AG10803 (cell line): ENCODE data around the gene ZNF22.

ENCODE experiments used
- DNase-seq: peaks from one replicate; pipeline ENCODE4 v3.0.0; 2010; ENCODE audit warnings: low read depth
- H3K4me3 ChIP-seq: 2 replicates; pipeline ENCODE4 v1.5.1; 2011; ENCODE audit warnings: mild to moderate bottlenecking, low read length, control low read depth
- TF ChIP-seq, protein P1 (sequence below): conservative IDR thresholded peaks from 2 replicates; pipeline ENCODE4 v1.5.1; 2011; ENCODE audit warnings: mild to moderate bottlenecking, low read length, control low read depth, inconsistent platforms

The ZNF22 gene

DNA sequence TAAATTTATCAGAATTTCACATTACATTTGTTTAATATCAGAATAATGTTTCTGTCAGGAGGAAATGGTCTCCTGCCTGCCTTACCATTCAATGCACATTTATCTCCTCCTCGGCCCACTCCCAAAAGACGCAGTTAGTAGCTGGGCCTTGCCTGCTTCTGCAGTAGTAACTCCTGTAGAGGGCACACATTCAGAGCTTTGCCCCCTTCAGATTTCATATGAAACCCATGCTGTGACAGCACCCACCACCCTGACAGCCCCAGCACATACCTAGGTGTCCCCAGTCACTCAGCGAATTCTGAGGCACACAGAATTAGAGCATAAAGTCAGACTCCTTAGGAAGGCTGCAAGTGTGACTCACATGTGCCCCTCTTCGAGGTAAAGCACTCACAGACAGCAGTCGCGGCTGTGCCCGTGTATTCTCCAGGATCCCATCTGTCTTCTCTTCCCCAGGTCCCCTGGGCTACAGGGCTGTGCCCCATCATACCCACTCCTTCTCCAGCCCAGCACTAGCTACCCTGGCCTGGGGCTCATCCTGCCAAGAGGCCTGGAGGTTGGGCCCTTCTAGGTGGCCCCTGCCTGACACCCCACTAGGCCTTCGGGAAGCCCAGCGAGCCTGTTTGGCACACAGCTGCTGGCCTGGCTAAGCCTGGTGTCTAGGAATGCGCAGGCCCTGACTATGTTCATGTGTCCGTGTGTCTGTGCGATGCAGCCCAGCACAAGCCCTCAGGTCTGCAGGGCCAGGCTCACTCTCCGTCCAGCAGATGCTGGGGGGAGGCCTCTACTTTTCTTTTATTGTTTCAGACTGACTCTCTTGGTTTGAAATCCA lies 17.4 kb upstream of the ZNF22 start:
- H3K4me3 ChIP-seq: no peak overlapping the region
- TF ChIP-seq, protein P1, sequence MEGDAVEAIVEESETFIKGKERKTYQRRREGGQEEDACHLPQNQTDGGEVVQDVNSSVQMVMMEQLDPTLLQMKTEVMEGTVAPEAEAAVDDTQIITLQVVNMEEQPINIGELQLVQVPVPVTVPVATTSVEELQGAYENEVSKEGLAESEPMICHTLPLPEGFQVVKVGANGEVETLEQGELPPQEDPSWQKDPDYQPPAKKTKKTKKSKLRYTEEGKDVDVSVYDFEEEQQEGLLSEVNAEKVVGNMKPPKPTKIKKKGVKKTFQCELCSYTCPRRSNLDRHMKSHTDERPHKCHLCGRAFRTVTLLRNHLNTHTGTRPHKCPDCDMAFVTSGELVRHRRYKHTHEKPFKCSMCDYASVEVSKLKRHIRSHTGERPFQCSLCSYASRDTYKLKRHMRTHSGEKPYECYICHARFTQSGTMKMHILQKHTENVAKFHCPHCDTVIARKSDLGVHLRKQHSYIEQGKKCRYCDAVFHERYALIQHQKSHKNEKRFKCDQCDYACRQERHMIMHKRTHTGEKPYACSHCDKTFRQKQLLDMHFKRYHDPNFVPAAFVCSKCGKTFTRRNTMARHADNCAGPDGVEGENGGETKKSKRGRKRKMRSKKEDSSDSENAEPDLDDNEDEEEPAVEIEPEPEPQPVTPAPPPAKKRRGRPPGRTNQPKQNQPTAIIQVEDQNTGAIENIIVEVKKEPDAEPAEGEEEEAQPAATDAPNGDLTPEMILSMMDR: no peak
- no peak for DNase-seq

DNA sequence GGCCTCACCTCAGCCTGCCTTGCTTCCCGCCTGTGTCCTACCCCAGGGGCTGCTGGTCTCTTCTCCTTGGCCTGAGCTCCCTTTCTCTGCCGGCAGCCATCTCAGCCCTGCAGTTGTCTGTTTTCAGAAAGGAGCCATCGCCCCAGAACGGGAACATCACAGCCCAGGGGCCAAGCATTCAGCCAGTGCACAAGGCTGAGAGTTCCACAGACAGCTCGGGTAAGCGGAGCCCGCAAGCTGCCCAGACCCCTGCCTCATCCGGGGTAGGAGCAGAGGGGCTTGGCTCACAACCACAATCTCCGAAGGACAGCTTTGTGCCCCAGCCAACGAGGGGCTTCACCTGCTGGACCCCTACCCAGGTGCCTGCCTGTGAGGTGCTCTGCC lies 16.8 kb upstream of the ZNF22 start:
- TF ChIP-seq, protein P1: no peak
- no peak for DNase-seq
- H3K4me3 ChIP-seq: no peak overlapping the region

DNA sequence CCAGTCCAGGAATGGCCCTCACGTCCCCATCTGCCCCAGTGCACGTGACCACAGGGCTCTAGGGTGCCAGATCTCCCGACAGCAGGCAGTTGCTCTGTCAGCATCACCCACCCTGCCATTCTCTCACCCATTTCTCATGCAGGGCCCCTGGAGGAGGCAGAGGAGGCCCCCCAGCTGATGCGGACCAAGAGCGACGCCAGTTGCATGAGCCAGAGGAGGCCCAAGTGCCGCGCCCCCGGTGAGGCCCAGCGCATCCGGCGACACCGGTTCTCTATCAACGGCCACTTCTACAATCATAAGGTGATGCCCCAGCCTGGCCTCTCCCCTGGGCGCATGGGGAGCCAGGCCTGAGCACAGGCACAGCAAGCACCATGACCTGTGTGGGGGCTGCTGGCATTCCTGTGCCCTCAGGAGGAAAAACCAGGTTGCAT lies 16.0 kb upstream of the ZNF22 start:
- H3K4me3 ChIP-seq: no peak overlapping the region
- DNase-seq: no peak
- TF ChIP-seq, protein P1: no peak

DNA sequence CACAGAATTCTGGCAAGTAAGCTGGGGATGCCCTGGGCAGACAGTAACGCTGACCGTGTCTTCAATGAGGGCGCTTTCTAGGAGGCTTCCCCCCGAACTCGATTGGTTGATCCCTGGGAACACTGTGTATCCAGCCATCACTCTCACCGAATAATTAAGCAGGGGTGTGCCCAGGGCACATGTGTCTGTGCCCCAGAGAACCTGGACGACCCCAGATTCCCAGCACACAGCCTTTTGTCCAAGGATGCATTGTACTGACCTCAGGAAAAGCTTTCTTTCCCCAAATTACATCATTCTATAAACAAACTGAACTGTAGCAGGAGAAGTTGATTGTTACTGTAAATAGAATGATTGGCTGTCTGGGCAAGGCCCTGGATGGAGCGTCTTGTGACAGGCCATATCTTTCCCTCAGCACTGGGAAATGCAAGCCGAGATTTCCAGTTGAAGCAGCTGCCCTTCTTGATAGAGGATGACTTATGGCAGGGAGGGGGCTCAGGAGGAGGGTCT lies 15.5 kb upstream of the ZNF22 start:
- DNase-seq: no peak

DNA sequence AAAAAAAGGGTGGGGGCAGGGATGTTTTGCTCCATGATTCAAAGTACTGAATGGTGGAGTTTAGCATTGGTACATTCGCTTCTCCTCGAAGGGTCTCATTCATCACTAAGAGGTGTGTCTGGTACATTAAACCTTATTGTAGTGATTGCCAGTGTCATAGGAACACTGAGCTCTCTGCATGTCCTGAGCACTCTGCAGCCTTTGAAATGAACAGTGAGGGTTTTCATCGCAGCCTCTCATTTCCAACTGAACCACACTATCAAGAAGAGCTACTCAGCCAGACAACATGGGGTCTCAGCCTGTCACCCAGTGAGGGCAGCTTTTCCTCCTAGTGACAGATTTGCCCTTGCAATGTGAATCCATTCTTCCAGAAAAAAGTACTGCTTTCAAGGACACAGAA lies 14.5 kb upstream of the ZNF22 start:
- TF ChIP-seq, protein P1: no peak
- no peak for DNase-seq
- H3K4me3 ChIP-seq: no peak overlapping the region

More for the DNA sequence above, 15.5 kb upstream of the ZNF22 start:
- TF ChIP-seq, protein P1: no peak
- H3K4me3 ChIP-seq: no peak overlapping the region

DNA sequence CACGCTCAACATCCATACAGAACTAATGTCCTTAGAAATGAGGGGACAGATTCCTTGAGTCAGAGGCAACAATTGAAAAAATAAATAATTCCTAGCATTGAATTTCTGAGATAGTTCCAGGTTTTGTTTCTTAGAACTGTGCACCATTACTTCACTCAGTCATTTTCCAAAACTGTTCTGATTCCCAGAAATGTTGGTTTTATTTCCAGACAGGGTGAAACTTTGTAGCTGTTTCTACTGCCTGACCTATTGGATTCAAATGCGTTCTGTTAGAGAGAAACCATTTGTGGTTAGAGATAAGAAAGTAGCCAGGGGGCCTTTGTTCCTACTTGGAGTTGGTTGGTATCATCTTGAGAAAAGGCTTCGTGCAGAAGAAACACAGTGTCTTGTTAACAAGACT lies 14.1 kb upstream of the ZNF22 start:
- TF ChIP-seq, protein P1: no peak
- DNase-seq: no peak
- H3K4me3 ChIP-seq: no peak overlapping the region
